Liver (tissue), 3 donors: Measurements from ENCODE around the gene HIP1R.

Source experiments
- FOXA1 ChIP-seq: IDR thresholded peaks from 2 replicates; pipeline ENCODE4 v1.6.1; 2016; ENCODE audit warnings: antibody characterized with exemption
- GABPA ChIP-seq, 2 donors: IDR thresholded peaks in 1 of 2; conservative IDR thresholded peaks in 1 of 2; 2 replicates each; pipeline ENCODE4 v1.6.1; 2016; ENCODE audit warnings: antibody characterized with exemption in 2 of 2, mild to moderate bottlenecking in 1 of 2, moderate library complexity in 1 of 2
- JUND ChIP-seq, 2 donors: IDR thresholded peaks; 2 replicates each; pipeline ENCODE4 v1.6.1; 2016; ENCODE audit warnings: antibody characterized with exemption in 2 of 2
- MAX ChIP-seq: IDR thresholded peaks from 2 replicates; pipeline ENCODE4 v1.6.1; 2016; ENCODE audit warnings: antibody characterized with exemption
- TF ChIP-seq, protein P1 (sequence below): fragments of 150-350 bp; IDR thresholded peaks from 2 replicates; pipeline ENCODE4 v1.5.1; 2017; ENCODE audit warnings: improper control_type of control experiment, low read depth, low read length; ENCODE audit not compliant: missing input control
- donor health status: healthy.
- donor health status: healthy.

GRCh38 chr12:122894193-122895121 is 59.2 kb downstream of the HIP1R start:
- TF ChIP-seq MAX: no peak
- TF ChIP-seq, protein P1, sequence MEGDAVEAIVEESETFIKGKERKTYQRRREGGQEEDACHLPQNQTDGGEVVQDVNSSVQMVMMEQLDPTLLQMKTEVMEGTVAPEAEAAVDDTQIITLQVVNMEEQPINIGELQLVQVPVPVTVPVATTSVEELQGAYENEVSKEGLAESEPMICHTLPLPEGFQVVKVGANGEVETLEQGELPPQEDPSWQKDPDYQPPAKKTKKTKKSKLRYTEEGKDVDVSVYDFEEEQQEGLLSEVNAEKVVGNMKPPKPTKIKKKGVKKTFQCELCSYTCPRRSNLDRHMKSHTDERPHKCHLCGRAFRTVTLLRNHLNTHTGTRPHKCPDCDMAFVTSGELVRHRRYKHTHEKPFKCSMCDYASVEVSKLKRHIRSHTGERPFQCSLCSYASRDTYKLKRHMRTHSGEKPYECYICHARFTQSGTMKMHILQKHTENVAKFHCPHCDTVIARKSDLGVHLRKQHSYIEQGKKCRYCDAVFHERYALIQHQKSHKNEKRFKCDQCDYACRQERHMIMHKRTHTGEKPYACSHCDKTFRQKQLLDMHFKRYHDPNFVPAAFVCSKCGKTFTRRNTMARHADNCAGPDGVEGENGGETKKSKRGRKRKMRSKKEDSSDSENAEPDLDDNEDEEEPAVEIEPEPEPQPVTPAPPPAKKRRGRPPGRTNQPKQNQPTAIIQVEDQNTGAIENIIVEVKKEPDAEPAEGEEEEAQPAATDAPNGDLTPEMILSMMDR: no peak
- no peak for TF ChIP-seq FOXA1
- no peak for TF ChIP-seq JUND (IDR thresholded peaks at IDR 0.05)
- no peak for TF ChIP-seq GABPA (IDR thresholded peaks at IDR 0.05 in 1 of 2, conservative IDR thresholded peaks at IDR 0.05 in 1 of 2)
